22Rv1 (cell line): ENCODE measurements around the gene CCND1.

Experiments
- ZFX ChIP-seq: fragments of 450-650 bp; IDR thresholded peaks from 2 replicates; pipeline ENCODE4 v1.6.1; 2017; ENCODE audit warnings: antibody characterized with exemption, borderline replicate concordance
- TF ChIP-seq, protein P1 (sequence below): fragments of 450-650 bp; IDR thresholded peaks from 2 replicates; pipeline ENCODE4 v1.5.1; 2017; ENCODE audit warnings: mild to moderate bottlenecking

DNA sequence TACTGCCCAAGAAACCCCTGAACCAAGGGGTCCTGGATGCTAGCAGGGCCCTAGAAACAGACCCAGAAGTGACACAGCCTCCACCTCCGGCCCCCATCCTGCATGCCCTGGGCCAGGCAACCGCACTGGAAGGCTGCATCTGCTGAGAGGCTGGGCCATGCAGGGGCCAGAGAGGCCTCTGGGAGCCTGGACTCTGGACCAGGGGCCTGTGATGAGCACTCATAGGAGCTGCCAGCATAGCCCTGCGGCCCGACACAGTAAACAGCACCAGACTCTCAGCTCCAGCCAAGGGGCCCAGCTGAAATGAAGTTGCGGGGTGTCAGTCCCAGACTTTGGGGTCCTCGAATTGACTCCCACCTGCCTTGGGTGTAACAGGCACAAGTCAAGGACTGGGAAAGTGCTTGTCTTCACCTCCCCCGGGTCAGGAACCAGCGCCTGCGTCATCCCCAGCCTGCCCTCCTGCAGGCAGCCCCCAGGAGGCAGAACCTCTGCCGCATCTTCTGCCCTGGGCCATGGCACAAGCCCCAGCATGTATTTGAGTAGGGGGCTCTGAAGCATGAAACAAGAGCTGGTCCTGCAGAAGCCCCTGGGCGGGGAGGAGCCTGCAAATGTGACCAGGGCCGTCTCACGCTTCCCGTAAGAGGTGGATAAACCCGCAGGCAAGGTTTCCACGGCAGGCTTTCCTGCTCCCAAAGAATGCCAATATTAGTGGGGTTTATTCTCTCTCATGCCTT is 25.2 kb upstream of the CCND1 start:
- TF ChIP-seq, protein P1, sequence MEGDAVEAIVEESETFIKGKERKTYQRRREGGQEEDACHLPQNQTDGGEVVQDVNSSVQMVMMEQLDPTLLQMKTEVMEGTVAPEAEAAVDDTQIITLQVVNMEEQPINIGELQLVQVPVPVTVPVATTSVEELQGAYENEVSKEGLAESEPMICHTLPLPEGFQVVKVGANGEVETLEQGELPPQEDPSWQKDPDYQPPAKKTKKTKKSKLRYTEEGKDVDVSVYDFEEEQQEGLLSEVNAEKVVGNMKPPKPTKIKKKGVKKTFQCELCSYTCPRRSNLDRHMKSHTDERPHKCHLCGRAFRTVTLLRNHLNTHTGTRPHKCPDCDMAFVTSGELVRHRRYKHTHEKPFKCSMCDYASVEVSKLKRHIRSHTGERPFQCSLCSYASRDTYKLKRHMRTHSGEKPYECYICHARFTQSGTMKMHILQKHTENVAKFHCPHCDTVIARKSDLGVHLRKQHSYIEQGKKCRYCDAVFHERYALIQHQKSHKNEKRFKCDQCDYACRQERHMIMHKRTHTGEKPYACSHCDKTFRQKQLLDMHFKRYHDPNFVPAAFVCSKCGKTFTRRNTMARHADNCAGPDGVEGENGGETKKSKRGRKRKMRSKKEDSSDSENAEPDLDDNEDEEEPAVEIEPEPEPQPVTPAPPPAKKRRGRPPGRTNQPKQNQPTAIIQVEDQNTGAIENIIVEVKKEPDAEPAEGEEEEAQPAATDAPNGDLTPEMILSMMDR, result no peak
- no peak for TF ChIP-seq ZFX
